HL-60/S4 treated with retinoic acid at 250 ng/mL for 4 days and 3 days (cell line): Measurements from ENCODE around the gene PRDM16.
"Not testable (repeated sequence)": the region's sequence is repeated elsewhere in the genome, so short reads cannot be mapped to it uniquely, and the experiment has no call there.

ENCODE experiments used
- in situ Hi-C: fragments of 300-500 bp; cut with MboI; formaldehyde crosslinking; loops from 2 replicates; pipeline ENCODE4 v1.7.0; 2022; ENCODE audit warnings: low sequenced_read_pairs

The PRDM16 gene

DNA sequence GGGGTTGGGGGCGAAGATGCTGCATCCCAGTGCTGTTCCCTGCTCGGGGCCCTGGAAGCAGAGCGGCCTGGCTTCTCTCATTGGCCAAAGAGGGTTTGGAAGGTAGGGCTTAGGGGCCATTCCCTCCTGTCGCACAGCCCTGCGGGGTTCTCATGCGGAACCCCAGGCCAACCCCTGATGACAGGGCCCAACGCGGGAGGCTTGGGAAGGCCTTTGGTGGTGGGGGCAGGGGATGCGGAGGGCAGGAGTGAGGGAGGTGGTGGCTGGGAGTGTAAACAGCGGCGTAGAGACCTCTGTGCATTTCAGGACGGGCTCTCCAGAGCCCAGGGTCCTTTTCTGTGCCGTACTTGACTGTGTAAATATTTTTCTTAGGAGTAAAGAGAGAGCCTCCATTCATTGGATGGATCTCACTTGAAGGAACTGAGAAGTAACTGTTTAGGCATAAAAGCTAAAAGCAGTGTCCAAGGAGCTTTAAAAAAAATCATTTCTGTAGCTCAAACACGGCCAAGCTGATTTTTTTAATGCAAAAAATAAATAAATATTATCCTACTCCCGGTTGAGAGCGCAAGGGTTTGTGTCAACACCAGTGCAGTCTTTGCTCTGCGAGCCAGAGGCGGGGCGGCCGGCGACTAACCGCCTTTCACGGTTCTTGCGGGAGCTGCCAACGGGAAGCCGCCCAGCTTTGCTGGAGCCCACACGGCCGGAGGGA, 169.1 kb downstream of the PRDM16 start:
- in situ Hi-C loops, result no loop called here

DNA sequence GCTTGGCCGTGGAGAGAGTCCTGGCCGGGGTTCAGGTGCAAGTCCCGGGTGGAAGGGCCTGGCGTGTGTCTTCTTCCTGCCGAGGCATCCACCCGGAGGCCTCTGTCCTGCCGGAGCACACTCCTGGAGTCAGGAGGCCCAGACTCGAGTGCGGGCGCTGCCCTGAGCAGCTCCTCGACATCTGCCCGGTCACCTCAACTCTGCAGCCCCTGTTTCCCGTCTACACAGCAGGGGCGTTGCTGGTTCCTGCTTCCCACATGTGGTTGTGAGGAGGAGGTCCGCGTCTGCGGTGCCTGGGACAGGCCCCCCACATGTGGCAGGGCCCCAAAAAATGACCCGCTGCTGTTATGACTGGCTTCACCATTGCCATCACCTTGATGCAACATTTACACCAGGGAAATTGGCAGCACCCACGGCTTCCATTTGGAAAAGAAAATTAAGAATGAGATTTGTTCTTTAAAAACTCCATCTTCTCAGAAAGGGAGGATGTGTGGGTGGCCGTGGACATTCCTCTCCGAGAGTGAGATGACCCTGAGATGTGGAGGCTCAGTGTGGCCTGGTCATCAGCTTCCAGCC, 169.8 kb downstream of the PRDM16 start:
- in situ Hi-C loops, result no loop called here

DNA sequence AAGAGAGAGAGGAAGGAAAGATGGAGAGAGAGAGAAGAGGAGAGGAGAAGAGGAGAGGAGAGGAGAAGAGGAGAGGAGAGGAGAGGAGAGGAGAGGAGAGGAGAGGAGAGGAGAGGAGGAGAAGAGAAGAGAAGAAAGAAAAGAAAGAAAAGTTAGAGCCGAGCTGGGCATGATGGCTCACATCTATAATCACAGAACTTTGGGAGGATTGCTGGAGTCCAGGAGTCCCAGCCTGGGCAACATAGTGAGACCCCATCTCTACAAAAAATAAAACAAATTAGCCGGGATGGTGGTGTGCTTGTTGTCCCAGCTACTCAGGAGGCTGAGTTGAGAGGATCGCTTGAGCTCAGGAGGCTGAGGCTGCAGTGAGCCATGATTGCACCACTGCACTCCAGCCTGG, 171.0 kb downstream of the PRDM16 start:
- in situ Hi-C loops, result not testable (repeated sequence)

DNA sequence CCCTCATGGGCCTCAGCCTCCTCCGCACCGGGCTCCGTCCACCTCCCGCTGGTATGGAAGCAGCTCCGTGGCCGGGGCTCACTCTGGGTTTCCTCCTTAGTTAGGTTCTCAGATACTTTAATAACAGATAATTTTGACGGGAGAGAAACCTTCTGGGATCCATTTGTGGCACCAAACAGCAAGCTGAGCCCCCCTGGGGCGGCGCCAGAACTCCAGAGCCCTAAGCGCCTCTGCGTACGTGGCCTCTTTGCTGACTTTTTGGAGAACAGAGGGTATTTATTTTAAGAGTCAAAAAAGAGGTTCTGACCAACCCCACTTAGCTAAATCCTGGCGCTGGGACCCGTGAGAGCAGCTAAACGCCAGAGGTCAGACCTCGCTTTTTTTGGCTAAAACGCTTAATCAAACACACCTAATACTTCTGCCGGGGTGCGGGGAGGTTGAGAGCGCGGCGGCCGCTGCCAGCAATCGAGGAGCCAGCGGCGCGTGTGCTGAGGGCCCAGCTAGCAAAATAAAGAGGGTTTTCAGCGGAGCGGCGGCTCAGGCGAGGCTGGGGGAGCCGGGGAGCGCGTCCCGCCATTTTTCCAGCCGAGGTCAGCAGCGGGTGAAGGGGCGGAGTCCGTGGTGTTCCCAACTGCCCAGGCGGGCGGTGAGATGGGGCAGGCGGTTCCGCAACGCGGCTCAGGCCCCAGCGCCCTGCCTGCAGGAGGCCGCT, 171.7 kb downstream of the PRDM16 start:
- in situ Hi-C loops, result no loop called here

DNA sequence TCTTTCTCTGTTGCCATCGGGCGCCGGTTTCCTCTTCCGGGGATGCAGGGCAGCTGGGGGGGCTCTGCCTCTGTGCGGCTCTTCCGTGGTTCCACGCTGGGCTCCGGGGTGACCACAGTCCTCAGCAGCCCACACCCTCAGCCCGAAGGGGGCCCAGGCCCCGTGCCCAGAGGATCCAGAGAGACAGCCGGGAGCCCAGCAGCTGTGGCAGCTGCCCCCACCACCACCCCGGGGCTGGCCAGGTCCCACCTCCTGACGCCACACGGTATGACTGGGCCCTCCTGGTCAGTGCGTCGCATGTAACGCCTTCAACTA, 172.2 kb downstream of the PRDM16 start:
- in situ Hi-C loops, result no loop called here

DNA sequence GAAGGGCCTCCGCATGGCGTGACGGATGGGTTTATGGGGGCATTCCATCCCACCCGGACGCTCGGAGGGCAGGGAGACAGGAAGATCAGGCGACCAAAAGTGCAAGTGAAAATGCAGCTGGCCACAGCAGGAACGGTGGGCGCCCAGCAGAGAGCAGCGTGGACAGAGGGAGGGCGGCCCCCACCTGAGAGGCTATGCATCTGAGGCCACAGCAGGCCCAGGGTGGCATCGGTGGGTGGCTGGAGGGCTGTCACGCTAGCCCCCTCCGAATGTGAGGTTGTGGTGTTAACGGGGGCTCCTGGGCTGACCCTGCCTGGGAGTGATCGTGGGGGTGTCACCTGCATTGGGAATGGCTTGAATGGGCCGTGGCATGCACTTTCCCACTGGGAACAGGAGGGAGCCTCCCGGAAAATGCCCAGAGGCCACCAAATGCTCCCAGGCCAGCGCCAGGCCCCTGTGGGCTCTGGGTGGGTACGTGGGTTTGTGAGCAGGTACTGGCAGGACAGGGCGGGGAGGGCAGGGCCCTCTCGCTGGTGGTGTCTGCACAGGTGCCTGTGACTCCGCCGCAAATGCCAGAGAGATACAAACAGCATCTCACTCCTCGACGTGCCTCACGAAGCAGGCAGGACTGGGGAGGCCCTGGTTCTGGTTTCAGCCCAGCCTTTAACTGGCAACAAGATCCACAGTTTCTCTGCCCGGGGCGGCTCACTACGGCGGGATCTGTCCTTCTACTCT, 172.8 kb downstream of the PRDM16 start:
- in situ Hi-C loops, result no loop called here

DNA sequence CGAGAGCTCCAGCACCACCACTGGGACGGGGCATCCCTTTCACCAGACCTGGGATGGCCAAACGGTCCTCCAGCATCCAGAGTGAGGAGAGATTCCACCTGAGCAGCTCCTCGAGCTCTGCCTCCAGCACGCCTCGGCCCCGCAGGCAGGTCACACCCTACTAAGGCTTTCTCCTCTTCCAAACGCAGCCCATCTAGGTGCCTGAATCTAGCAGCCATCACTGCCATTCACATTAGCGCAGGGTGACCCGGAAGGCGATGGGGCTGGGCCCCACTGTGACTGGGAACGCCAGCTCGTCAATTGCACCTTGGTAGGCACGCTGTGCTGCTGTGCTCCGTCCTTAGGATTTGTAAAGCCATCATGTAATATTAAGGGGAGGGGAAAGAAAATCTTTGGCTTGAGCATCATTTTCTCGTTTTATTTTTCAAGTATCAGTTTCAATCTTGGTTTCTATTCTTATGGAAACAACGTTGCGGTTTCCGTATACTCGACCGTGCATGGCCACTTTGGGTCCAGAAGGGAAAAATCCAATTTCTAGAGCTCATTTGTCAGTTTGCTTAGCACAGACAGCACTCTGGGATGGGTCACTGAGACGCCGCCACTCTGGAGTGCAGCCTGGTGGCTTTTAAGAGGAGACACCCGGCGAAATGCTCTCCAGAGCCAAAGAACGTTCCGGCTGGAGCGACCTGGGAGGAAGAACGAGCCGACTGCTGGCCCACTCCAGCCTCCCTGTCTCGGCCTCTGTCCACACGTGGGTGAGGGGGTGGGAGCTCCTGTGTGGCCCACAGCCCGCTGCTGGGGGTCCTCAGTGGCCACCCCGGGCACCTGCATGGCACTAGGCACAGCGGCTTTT, 173.6 kb downstream of the PRDM16 start:
- in situ Hi-C loops, result no loop called here

DNA sequence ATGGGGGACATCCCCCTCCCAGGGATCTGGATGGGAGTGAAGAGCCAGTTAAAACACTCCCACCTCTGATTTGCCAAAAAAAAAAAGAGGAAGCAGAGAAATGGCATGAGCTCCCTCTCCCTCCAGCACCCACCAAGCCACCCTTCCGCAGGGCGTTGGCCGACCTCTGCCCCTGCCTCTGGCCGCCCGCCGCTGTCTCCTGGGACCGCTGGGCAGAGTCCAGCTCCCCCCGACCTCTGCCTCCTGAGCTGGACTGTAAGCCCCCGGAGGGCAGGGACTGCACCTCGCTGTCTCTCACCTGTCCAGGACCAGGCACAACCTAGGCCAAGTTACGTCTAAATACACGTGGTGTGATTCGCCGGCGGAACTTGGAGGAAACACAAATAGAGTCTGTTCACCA, 174.3 kb downstream of the PRDM16 start:
- in situ Hi-C loops, result no loop called here

DNA sequence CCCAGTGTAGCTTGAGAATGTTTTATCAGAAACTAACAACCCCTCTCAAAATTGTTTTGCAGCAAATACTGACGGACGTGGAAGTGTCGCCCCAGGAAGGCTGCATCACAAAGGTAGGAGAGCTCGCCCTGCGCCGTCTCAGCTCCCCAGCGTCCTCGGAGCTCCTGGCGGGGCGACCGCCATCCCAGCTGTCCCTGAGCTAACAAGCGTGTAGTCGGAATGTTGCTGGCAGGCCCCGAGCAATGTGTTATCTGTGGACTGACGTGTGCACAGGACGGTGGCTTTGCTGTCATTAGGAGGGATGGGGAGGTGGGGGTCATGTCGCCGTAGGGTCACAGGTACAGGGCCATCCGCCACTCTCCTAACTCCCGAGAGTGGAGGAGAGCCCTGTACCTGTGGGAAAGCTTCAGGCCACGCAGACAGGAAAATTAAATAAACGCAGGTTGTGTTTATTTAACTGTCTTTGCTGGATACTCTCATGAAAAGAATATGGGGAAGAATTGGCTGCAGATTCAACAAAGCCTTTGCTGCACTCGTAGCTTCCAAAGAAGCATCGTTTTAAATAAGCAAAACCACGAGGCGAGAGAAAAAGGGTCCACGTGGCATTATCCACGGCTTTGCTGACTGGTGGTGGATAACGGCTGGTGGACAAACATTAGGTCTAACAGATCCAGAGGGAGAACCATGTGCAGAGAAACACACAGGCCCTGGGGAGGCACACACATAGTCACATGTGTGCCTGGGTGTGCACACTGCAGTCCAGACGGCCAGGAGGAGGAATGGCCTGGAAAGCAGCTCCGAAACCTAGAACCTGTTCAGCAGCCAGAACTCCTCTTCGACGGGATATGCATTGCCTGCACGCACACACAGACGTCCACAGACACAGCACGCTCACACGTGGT, 175.3 kb downstream of the PRDM16 start:
- in situ Hi-C loops, result no loop called here

DNA sequence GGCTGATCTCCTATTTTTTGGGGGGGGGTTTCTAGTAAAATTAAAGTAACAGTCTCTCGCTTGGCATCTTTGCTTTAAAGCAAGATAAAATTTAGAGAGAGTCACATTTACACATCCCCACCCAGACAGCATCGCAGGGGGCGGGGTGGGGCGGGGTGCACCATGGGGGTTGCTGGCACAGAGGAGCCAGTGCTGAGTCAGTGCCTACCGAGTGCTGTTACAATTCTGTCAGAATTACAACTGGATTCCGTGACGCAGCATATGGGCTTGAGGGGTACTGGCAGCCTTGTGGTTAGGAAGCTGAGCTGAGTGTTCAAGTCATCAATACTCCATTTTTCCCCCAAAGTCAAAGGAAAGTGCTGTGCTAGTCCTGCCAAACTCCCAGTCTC, 175.9 kb downstream of the PRDM16 start:
- in situ Hi-C loops, result no loop called here

DNA sequence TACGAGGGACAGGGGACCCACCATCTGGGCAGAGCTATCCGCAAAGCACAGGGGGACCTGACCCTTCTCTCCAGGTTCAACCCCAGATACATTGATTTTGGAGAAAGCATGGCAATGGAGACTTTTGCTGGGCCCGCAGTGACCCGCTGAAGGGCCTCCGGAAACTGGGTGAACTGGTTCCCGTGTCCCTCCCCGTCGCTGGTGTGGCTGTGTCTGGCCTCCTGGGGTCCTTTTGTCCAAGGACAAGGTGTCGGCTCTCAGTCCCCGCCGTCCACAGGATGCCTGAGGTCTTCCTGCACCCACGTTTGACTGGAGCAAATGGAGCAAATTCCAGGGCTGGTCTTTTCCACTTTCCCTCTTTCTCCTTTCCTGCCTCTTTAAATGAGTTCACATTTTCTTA, 176.3 kb downstream of the PRDM16 start:
- in situ Hi-C loops, result no loop called here

DNA sequence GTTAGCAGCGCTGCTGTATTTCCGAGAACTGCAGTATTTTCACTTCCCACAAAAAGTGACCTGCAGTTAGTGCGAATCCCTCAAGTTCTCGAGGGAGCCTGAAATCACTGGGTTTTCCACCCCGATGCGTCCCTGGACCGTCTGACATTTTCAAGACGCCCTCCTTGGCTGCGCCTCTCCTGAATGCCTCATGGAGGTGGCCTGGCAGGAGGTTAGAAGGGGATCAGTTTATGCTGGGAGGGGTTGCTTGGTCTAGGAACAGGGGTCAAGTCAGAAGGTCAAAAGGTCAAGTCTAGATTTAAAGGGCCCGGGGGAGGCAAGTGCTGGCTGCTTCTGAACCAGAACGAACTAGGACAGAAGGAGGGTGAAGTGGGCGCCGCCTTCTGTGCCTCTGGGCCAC, 176.8 kb downstream of the PRDM16 start:
- in situ Hi-C loops, result no loop called here

DNA sequence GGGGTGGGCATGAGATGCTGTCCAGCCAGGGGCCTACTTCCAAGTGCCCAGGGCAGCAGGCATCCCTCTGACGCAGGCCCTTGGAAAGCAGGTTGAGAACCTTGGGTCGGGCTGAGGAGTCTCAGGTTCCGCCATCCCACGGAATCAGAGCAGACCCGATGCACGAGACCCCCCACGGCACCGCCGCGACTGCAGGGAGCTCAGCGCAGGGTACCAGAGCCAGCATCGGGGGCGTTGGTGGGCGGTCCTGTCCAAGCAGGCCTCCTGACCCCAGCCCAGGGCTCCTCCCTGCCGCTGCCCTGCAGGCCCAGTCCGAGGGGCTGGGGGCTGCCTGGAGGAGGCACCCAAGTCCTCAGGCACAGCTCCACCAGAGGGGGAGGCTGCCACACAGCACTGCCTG, 177.2 kb downstream of the PRDM16 start:
- in situ Hi-C loops, result no loop called here

DNA sequence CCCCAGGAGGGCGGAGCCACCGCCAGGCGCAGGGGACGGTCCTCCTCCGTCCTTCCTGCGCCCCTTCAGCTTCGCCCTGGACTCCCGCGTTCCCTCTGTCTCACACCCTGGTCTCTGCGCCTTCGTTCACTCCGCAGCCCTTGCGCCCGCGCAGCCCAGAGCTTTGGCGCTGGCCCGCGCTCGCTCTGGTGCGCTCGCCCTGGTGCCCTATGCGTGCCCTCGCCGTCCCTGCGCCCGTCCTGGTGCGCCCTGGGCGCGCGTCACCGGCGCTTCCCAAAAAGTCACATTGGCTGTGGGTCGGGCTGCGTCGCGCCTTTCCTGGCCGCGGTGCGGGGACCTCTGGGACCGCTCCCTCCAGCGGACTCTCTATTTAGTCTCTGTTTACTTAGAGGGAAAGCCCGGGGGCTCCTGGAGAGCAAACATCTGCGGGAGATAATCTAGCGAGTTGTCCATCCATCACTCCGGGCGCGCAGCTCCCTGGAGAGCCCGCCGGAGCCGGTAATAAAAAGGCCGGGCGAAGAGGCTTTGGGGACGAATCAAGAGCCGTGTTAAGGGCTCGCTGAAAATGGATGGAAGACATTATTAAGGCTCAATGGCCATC, 178.6 kb downstream of the PRDM16 start:
- in situ Hi-C loops, result no loop called here

DNA sequence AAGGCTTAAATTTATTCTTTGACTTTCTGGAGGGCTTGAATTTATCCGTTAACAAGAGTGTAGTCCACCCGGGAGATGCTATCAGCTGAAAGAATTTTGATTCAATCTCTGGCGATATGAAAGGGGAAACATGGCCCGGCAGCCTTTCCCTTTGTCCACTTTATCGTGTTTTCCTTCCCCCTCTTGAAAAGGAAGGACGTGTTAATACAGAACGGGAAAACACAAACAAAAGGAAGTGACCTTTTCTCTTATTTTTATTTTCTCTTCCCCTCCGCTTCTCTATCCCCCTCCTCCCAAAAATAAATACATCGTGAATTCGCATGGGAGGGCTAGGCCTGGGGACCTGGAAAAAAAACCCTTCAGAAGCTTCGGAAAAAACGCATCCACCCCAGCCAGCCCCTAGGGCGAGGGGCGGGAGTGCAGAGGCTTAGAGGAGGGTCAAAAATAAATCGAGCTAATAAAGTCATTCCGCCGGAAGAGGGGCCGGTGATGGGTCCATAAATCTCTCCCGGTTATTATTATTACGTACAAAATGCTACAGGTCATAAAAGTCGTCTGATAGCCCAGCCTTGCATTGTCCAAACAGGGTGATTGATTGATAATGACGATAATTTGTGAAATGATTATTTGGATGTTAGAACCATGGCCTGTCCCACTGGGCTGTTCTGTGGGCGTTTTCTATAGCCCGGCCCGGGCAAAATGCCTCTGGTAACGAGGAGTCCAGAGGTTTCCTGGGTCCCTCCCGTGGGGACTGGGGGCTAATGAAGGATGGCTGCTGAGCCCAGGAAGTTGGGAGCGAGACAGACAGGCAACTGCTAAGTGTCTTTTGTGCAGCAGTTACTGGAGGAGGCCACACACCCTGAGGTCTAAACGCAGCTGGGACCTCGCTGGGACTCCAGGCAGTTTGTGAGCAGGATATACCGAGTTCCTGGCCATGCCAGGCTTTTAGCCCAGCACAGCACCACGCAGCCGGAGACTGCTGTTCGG, 179.4 kb downstream of the PRDM16 start:
- in situ Hi-C loops, result no loop called here

DNA sequence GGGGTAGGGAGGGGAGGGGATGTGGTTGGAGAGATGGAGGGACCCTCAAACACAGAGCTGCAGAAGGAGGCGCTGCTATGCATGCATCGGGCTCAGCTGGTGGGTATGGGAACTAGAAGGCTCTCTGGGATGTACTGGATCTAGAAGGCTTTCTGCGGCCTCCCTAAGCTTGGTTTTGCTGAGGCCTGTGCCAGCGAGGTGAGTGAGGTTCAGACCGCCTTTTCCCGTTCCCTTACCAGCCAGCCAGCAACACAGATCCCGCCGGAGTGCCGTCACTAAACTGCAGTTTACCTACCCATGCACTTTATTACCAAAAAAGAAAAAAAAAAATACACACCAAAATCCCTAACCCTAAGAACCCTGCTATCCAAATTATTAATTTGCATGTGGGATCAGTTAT, 180.2 kb downstream of the PRDM16 start:
- in situ Hi-C loops, result no loop called here

DNA sequence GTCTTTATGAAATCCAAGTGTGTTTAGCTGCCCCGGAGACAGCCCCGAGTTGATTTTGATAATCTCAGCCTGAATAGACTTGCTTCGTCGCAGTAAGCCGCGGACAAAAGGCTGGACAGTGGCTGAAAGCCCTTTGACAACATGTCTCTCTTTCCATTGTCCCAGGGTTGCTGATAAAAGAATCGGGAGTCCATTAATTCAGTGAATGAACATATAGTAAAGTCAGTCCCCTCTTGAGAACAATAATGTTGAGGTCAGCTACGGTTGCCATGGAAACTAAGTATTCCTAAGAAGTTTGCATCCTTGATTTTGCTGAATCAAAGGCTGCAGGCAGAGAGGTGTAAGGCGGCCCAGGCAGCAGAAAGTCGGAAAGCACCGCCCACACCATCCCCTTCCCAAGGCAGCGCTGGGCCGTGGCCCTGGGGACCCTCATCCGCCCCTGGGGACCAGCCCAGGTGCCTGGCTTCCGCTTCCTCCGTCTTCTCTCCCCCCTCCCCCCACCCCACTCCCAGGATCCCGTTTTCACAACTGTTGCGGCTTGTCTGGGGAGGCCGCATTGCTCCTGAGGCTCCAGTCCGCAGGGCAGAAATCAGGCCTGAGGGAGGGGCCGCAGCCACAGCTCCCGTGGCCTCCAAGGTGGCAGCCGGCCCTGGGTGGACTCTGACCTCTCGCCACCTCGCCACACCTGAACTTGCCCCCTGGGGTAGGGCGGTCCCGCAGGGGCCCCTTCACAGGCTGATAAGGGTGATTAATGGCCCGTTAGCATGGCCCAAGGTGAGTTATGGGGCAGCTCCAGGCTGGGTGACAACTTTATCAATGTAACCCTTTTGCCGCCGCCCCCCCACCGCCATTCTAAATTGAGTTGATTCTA, 180.9 kb downstream of the PRDM16 start:
- in situ Hi-C loops, result no loop called here
